ENCODE data around the gene TAS2R16.

DNA sequence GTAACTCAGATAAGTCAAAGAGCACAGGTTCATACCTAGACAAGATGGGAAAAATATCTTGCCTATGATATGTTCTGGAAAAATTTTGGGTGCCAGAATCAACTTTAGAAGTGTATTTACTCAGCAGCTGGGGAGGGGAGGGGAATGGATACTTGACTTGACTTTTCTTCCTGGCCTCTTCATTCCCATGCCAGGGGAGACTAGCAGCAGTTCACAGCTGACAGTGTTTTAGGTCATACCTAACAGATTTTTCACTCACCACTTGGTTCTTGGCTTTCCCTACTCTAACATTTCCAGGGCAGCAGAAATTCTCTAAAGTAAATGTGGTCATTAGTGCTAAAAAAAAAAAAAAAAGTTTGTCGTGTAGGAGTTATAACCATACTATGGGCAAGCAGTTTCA is 46.3 kb downstream of the TAS2R16 start:
- TF ChIP-seq, protein P1, sequence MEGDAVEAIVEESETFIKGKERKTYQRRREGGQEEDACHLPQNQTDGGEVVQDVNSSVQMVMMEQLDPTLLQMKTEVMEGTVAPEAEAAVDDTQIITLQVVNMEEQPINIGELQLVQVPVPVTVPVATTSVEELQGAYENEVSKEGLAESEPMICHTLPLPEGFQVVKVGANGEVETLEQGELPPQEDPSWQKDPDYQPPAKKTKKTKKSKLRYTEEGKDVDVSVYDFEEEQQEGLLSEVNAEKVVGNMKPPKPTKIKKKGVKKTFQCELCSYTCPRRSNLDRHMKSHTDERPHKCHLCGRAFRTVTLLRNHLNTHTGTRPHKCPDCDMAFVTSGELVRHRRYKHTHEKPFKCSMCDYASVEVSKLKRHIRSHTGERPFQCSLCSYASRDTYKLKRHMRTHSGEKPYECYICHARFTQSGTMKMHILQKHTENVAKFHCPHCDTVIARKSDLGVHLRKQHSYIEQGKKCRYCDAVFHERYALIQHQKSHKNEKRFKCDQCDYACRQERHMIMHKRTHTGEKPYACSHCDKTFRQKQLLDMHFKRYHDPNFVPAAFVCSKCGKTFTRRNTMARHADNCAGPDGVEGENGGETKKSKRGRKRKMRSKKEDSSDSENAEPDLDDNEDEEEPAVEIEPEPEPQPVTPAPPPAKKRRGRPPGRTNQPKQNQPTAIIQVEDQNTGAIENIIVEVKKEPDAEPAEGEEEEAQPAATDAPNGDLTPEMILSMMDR (IDR thresholded peaks at IDR 0.05; ENCODE audit: low read length), result no peak
- no peak for TF ChIP-seq EZH2phosphoT487 (IDR thresholded peaks at IDR 0.05; ENCODE audit: low read length)

Measured in MM.1S (cell line).